NCI-H2029 treated with DMSO at 0.1 percent for 48 hours (cell line): ENCODE measurements around the gene TNFRSF11A.

Experiments used
- DNase-seq: peaks from one replicate; lab custom pipeline; 2025; lab: John Stamatoyannopoulos, UW

The TNFRSF11A gene

DNA sequence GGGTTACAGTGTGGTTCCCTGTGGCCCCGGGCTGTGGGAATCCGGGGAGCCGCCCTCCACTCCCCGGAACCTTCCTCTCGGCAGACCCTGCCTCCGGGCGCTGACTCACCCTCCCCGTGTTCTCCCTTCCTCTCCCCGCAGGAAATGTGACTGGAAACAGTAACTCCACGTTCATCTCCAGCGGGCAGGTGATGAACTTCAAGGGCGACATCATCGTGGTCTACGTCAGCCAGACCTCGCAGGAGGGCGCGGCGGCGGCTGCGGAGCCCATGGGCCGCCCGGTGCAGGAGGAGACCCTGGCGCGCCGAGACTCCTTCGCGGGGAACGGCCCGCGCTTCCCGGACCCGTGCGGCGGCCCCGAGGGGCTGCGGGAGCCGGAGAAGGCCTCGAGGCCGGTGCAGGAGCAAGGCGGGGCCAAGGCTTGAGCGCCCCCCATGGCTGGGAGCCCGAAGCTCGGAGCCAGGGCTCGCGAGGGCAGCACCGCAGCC, 59.5 kb downstream of the TNFRSF11A start:
- no peak for DNase-seq

DNA sequence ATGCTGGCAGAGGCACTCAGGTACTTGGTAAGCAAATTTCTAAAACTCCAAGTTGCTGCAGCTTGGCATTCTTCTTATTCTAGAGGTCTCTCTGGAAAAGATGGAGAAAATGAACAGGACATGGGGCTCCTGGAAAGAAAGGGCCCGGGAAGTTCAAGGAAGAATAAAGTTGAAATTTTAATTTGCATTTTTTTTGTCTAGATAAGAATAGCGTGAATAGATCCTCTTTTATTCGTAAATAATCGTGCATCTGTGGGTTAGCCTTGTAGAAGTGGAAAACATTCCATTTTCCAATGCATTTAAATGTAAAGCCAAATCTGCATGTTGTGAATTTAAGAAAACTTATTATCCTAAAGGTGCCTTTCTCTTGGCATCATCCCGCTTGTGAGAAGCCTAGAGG, 61.0 kb downstream of the TNFRSF11A start:
- no peak for DNase-seq

DNA sequence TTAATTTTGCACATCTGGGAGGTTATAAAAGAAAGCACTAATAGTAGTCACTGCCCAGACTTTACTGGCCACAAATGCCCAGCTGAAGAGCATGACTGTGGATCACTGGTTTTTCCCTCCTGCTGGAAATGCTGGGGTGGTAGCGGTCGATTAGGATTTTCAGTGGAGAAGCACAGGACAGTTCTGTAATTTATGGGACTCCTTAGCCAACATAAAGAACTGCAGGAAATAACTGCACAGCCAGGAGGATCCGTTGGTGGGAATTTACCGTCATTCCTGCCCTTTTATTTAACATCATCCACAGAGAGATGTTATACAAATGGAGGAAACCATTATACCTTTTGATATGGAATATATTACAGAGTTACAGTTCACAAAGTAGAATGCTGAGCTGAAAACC, 61.5 kb downstream of the TNFRSF11A start:
- DNase-seq, result no peak

DNA sequence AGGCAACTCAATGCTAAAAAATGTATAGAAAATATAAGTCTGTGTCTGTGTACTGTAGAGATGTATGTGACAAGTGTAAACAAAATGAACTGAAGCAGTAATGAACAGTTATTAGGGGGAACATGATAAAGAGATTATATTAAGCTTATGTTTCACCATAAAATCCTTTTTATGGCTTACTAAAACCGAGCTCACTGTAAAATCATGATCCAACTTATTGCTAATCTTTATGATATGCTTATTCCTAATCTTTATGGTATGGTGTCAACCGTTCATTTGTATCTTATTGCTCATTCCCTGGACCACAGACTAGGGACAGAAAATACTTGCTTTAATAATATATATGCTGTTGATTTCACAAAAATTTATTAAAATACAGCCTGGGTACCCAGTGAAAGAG, 62.1 kb downstream of the TNFRSF11A start:
- no peak for DNase-seq

DNA sequence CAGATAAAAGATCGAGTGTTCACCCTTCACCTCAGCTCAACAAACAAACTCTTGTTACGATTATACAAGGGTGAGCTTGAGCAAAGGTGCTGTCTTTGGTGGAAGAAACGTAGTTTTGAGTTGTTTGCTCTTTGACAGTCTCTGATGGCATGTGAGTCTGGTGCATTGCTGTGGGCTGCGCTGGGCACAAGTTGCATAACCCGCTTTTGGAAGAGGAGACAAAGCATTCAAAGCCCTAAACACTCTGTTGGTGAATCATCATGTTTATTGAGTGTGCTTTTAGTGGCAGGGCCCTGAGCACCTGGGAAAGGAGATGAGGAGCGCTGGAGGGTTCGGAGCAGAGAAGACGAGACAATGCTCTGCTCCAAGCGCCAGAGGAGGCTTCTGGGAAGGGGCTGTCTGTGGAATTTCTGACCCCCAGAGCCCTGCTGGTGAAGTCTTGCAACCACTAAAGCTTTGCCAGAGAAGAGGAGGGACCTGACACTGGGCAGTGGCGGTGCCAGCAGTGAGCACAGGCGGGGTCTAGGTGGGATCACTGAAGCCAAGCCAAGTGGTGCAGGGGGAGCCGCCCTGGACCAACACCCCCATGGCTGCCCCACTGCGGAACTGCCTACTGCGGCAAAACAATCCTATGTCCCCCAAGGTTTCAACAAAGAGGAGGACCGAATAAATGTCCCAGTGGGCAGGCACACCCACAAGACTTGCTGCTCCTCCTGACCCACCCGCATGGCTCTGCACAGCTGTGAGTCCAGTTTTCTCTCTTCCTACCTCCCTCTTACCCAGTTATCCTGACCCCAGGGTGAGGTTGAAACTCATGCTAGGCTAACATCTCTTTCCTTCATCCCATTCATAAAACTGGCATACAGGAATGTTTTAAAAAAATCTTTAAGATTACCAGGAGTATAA, 64.0 kb downstream of the TNFRSF11A start:
- DNase-seq, result no peak

DNA sequence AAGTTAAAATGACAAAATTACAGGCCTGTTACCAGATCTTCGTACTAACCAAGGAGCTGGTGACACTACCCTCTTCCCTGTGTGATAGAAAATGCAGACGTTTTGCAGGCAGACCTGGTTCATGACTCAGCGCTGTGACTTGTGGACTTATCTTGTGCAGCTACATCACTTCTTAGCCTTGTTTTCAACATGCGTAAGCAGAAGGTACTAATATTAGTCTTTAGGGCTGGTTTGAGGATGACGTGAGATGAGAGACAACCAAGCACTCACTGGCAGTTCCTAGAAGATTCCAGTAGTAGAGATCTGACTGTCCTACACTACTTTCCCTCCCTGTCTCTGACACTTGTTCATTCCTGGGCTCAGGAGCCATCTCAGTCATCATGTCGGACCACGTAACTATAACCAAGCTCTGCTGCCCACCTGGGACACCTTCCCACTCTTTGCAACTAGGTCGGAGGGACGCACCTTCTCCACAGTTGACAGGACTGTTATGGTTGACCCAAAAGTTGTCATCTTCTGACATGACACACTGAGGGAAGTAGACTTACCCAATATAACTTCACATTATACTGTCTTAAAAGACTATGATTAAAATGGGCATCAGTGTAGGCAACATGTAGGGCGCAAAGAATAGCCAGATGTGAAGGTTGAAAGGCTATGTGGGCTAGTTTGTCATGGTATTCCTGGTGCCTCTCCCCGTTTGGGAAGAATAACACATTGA, 64.8 kb downstream of the TNFRSF11A start:
- DNase-seq, result no peak

DNA sequence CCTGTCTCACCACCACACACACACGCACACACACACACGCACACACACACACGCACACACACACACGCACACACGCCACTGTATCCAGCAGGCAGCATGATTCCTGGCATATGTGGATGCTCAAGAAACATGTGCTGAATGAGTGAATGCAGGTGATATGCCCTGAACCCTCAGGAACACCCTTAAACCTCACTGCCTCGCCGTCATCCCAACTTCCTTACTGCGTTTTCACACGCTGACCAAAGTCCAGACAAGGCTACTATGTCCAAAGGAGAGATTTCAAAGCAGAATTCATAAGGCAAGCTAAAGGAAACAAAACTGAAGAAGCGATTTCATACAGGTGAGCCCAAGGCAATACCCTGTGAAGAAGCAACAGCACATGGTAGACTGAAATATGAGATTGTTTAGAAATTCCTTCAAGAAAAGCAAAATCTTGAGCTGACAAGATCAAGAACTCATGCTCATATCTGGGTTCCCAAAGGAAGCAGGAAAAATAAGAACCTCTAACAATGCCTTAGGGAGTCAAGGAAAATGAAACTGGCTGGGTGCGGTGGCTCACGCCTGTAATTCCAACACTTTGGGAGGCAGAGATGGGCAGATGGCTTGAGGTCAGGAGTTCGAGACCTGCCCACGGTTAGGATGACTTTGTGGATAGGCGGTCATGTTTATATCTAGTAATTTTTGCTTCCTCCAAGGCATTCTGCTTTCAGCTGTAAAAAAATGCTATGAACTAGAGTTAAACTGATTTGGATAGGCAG, 69.1 kb downstream of the TNFRSF11A start:
- no peak for DNase-seq

DNA sequence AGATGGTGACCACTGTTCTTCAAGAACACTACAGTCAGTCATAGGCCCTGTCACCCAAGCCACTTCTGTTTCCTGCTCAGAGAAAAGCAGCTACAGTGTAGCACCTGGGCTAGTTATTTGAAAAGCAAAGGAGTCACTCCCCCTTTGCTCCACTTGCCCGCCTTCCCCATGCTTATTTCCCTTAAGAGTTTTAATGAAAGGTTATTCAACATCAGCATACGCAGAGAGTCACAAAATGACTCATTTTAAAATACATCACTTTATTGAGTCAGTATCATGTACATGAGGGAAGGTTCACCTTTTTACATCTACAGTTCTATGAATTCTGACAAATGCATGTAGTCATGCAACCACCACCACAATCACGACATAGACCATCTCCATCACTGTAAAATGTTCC, 71.3 kb downstream of the TNFRSF11A start:
- DNase-seq, result no peak

DNA sequence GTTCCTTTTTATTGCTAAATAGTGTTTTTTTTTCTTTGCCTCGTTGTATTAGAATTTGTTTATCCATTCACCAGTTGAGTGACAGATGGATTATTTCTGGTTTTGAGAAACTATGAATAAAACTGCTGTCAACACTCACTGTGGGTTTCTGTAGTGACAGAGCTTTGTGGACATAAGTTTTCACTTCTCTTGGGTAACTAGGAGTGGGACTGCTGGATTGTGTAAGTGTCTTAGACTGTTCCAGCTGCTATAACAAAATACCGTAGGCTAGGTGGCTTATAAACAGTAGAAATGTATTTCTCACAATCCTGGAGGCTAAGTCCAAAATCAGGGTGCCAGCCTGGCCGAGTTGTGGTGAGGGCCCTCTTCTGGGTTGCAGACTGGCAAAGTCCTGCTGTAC, 71.9 kb downstream of the TNFRSF11A start:
- no peak for DNase-seq

DNA sequence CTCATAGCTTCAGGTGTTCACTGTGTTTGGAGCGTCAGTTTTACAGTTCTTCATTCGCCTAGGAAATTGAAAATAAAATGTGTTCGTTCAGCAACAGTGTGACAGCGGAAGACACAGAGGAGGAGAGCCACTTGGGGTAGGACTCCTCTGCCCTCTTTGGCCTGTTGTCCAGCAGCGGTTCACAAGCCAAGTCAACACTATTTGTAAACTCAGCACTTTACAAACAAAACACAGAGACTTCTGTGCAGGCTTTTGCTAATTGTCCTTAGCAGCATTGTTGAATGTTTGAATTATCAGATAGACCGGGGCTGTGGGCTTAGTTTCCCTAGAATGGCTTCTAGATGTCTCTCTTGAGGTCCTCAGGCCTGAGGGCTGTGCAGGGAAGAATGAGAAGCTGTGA, 73.2 kb downstream of the TNFRSF11A start:
- no peak for DNase-seq

DNA sequence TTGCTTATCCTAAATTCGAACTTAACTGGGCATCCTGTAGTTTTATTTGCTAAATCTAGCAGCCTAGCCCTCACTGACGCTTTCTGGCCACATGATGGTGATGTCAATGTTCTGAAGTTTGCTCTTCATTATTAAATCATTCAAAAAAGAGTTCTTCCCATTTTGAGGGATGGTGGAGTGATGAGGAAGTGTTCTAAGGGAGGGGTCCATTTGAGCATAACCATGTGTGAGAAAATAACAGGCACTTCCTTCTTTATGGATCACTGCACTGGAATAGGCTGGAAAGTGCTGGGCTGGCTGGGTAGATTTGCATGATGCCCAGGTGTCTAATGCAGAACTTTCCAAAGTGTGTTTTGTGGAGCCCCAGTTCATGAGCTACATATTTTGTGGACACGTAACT, 74.2 kb downstream of the TNFRSF11A start:
- DNase-seq, result no peak

DNA sequence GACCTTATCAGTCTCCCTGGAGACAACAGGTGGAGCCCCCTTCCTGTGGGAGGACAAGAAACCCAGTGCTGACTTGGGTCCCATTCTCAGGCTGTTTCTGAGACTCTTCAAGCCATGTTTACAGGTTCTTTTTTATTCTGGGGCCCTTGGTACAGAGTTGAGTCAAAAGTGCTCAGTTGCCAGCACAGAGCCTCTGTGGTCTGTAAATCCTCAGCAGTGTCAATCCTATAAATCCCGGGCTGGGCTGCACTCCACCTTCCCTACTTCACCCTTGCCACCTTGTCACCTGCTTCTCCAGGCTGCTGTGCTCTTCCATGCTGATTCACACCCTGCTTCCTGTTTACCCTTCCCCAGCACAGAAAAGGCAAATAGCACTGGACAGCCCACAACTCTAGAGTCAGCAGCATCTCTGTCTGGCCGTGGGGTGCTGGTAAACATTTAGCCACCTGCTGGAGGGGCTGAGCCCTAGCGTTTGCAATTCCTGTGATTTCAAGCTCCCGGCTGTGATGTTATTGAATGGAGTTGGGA, 74.7 kb downstream of the TNFRSF11A start:
- peak; percentile 29 for DNase-seq

DNA sequence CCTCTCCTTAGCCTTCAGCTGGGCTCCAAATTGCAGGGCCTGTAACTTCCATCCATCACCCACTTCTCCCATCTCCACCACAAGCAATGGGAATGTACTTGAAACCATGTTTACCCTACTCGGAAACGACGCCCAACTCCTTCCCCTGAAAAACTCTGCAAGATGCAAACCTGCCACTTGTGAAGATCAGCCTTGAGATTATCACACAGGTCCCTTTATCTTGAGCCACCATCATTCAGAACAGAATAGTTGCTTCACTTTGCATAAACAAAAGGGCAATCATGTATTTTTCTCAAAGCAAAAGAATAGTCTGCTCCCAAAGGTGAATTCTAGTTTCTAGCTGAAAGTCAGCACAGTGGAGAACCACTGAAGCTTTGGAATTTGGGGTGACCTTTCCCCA, 75.8 kb downstream of the TNFRSF11A start:
- DNase-seq, result no peak

DNA sequence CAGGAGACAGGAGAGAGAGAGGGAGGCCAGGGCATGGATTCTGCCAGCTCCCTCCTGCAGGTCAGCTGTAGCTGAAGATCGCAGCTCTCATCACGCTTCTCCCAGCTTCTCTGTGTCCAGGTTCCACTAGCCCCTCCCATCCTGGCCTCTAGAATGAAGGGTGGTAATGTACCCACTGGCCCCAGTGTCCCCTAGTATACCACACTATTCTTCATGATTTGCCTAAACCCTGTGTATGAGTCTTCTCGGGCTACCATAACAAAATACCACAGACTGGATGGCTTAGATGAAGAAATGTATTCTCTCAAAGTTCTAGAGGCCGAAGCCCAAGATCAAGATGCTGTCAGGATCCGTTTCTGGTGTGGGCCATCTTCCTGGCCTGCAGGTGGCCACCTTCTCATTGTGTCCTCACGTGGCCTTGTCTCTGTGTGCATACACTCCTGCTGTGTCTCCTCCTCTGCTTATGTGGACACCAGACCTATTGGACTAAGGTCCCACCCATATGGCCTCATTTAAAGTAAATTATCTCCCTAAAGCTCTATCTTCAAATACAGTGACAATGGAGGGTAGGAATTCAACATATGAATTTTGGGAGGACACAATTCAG, 77.3 kb downstream of the TNFRSF11A start:
- DNase-seq, result no peak

DNA sequence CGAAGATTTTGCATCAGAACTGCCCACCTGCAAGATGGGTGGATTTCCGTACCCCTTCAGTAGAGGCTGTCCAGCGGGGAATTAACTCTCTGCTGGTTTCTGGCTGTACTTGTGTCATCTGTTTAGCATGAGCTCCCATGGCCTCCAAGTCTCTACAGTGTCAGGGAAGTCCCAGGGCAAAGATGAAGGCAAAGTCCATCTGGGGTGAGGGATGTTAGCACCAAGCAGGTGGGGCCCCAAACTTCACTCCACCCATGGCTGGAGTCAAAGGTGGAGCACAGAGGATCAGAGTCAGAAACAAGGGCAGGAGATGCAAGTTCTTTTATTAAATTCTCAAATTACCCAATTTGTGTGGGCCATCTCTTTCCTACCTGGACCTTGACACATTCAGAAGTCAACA, 78.0 kb downstream of the TNFRSF11A start:
- DNase-seq, result no peak

DNA sequence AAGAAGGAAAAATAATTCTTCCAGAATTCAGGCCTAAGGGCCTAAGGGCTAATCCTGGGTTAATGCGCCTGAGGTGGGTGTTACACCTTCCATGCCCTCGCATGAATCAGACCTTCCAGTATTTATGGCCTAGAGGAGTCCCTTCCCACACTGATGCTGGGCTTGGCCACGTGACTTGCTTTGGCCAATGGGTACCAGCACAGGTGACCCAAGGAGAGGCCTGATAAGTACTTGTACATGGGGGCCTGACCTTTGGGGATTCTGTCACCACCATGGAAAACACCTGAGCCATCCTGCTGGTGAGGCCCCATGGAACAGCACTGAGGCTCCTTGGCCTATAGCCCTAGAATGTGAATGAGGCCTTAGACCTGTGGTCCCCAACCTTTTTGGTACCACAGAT, 79.8 kb downstream of the TNFRSF11A start:
- DNase-seq, result no peak

DNA sequence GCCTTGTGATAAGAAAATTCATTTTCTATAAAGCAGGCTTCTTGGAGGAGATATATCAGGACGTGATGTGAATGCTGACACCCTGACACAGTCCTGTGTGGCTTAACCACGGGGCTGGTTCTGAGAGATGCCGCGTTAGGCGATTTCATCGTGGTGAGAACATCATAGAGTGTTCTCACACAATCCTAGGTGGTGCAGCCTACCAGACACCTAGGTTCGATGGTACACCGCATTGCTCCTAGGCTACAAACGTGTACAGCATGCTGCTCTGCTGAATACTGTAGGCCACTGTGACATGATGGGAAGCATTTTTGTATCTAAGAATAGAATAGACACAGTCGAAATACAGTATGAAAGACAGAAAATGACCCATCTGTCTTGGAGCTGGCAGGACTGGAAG, 82.5 kb downstream of the TNFRSF11A start:
- DNase-seq, result no peak

DNA sequence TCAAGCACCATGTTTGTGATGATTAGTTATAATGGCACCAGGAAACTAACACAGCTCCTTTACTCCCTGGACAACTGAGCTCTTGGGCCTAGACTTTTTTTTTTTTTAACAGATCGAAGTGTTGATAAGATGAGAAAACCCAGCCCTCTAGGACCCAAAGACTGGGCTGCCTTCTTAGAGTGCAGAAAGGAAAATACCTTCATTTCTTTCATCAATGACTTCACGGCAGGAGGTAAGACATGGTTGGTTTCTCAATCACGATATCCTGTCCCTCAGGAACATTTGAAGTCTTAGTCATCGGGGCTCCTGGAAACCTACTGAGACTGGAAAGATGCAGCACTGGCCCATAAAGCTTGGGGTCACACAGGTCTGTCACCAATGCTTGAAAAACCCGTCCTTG, 84.7 kb downstream of the TNFRSF11A start:
- no peak for DNase-seq

DNA sequence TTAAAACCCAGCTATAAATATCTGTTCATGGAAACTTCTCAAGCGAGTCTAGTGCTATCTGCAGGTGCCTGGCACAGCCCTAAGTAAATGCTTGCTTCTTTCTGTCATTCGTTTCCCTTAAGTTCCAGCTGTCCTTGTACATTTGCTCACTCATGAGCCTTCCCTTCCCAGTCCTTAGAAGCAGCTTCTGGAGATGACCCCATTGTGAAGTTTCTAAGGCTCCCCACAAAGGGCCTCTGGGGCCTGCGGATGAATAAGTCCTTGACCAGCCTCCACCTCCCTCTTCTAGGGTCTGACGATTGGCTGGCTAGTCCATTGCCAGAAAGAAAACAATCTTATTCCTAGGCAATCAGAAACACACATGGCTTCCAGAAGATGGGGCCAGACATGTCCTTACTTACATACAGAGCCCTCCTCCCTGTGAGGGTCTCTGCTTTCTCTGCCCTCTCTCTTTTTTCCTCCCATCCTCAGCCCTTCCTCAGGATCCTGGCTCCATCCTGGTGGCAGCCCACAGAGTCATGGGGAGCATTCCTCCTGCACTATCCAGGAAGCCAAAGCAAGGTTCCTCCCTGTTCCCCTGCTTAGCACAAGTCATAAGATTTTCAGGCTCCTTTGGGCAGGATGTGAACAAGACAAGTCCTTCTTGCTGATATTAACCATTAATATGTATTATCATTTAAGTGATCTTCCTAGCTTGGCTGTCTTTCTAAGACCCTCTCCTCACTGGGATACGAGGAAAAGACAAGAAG, 87.3 kb downstream of the TNFRSF11A start:
- DNase-seq, result no peak

DNA sequence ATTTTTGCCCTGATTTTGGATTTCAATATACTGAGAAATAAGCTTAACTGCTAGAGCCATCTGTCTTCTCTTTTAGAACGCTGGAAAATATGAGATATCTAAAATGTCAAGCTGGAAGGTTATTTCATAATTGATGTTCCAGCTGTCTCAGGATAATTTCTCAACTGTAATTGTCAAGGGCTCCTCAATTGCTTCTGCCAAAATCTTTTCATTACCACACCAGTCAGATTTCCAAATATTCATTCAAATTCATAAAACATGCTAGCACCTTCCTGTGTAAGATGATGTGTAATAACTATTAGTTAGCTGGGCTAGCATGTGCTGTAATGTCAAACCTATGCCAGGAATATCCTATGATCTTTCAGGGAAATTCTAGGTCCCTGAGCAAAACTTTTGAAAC, 88.1 kb downstream of the TNFRSF11A start:
- no peak for DNase-seq

DNA sequence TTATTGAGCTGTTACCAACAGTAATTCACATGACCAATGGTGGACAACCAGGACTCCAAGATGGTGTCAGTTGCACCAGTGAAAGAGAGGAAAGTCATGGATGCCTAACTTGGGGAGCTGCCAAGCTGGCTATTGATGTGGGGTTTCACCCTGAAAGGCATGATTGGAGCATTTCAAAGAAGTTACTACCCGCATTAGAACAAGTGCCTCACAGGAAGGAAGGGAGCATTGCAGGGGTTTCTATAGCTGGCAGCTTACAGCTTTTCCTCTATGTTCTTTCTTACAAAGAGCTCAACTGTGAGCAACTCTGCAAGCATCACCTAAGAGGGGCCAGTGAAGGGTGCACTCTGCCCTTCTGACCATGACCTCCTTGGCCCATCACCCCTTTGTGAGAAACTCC, 93.1 kb downstream of the TNFRSF11A start:
- DNase-seq, result no peak
